OCI-LY1 (cell line): ENCODE data around the gene MSL3B.

Experiments
- H2AFZ ChIP-seq: fragments of 200-600 bp; sonication (generic), shearing (Covaris generic); 2 replicates; pipeline ENCODE4 v1.6.0; 2014; ENCODE audit warnings: antibody characterized with exemption, mild to moderate bottlenecking, low read length
- H3F3A ChIP-seq: fragments of 200-600 bp; sonication (generic), shearing (Covaris generic); 2 replicates; pipeline ENCODE4 v1.6.0; 2014; ENCODE audit warnings: mild to moderate bottlenecking, antibody characterized with exemption, low read length, moderate library complexity; ENCODE audit not compliant: insufficient read depth
- H3K27ac ChIP-seq: fragments of 200-600 bp; sonication (generic); 2 replicates; pipeline ENCODE4 v1.5.1; 2014; ENCODE audit warnings: low read length, mixed run types, mild to moderate bottlenecking, low read depth; ENCODE audit not compliant: poor library complexity, severe bottlenecking
- H3K27me3 ChIP-seq: fragments of 200-600 bp; sonication (generic); 2 replicates; pipeline ENCODE4 v1.6.0; 2014; ENCODE audit warnings: antibody characterized with exemption, mild to moderate bottlenecking, low read length, moderate library complexity; ENCODE audit not compliant: insufficient read depth
- H3K36me3 ChIP-seq: fragments of 200-600 bp; sonication (generic); 2 replicates; pipeline ENCODE4 v1.6.1; 2014; ENCODE audit warnings: mild to moderate bottlenecking, antibody characterized with exemption, low read length, moderate library complexity, mixed read lengths; ENCODE audit not compliant: insufficient read depth
- H3K4me1 ChIP-seq: fragments of 200-600 bp; sonication (generic); 2 replicates; pipeline ENCODE4 v1.5.1; 2014; ENCODE audit warnings: mild to moderate bottlenecking, low read length, moderate library complexity; ENCODE audit not compliant: insufficient read depth, severe bottlenecking
- H3K4me2 ChIP-seq: fragments of 200-600 bp; sonication (generic), shearing (Covaris generic); 2 replicates; pipeline ENCODE4 v1.6.1; 2014; ENCODE audit warnings: low read length
- H3K4me3 ChIP-seq: fragments of 200-600 bp; sonication (generic); 2 replicates; pipeline ENCODE4 v1.5.1; 2014; ENCODE audit warnings: low read length, low read depth, mild to moderate bottlenecking, mixed read lengths; ENCODE audit not compliant: poor library complexity, severe bottlenecking
- H3K79me2 ChIP-seq: fragments of 200-600 bp; shearing (Covaris generic); 2 replicates; pipeline ENCODE4 v1.6.1; 2016; ENCODE audit warnings: mixed run types, low read length, mixed read lengths; ENCODE audit not compliant: insufficient read depth
- H3K9ac ChIP-seq: fragments of 200-600 bp; sonication (generic), shearing (Covaris generic); 2 replicates; pipeline ENCODE4 v1.6.1; 2014; ENCODE audit warnings: mild to moderate bottlenecking, low read length, mixed read lengths
- H3K9me2 ChIP-seq: fragments of 200-600 bp; sonication (generic), shearing (Covaris generic); 2 replicates; pipeline ENCODE4 v1.6.1; 2014; ENCODE audit warnings: low read depth, mild to moderate bottlenecking, low read length, mixed read lengths
- H3K9me3 ChIP-seq: fragments of 200-600 bp; shearing (Covaris generic); 2 replicates; pipeline ENCODE4 v1.6.1; 2014; ENCODE audit warnings: low read length, mixed read lengths
- H4K20me1 ChIP-seq: fragments of 200-600 bp; sonication (generic), shearing (Covaris generic); 2 replicates; pipeline ENCODE4 v1.6.0; 2016; ENCODE audit warnings: mild to moderate bottlenecking, low read length; ENCODE audit not compliant: insufficient read depth
- CTCF ChIP-seq: fragments of 200-600 bp; sonication (generic), shearing (Covaris generic); IDR thresholded peaks from 2 replicates; pipeline ENCODE4 v1.5.1; 2017; ENCODE audit warnings: mild to moderate bottlenecking, antibody characterized with exemption, low read length, moderate library complexity, mixed read lengths
- EZH2 ChIP-seq: fragments of 200-600 bp; sonication (generic), shearing (Covaris generic); IDR thresholded peaks from 2 replicates; pipeline ENCODE4 v1.8.0; 2017; ENCODE audit warnings: borderline replicate concordance, mixed run types, mild to moderate bottlenecking, antibody characterized with exemption, low read length, moderate library complexity, mixed read lengths

The MSL3B gene

GRCh38 chr2:233836359-233836758 lies 31.8 kb downstream of the MSL3B start:
- Histone ChIP-seq H3K9ac (no peak overlapping the region), H3K36me3 (peaks cover 75% of the 10 kb centered on the region), H3K4me1 (peaks cover 19% of the 10 kb centered on the region), H3K9me2 (no peaks in the 10 kb centered on the region), H4K20me1 (no peaks in the 10 kb centered on the region), H3K9me3 (no peaks in the 10 kb centered on the region), H3K4me2 (no peak overlapping the region), H3K4me3 (no peak overlapping the region), H3K27ac (no peak overlapping the region), H3K27me3 (no peaks in the 10 kb centered on the region), H2AFZ (no peak overlapping the region), H3F3A (no peaks in the 10 kb centered on the region), H3K79me2 (peaks cover 38% of the 10 kb centered on the region)
- no peak for TF ChIP-seq CTCF
- TF ChIP-seq EZH2, result no peak

- Histone ChIP-seq H3K79me2 (peaks cover 30% of the 10 kb centered on the region), H3K4me1 (peaks cover 27% of the 10 kb centered on the region), H3K36me3 (peaks cover 67% of the 10 kb centered on the region), H3K27ac (no peak overlapping the region), H3K4me2 (no peak overlapping the region), H3K9me2 (no peaks in the 10 kb centered on the region), H3K27me3 (no peaks in the 10 kb centered on the region), H3K9me3 (no peaks in the 10 kb centered on the region), H4K20me1 (no peaks in the 10 kb centered on the region), H3K4me3 (no peak overlapping the region), H2AFZ (no peak overlapping the region), H3F3A (no peaks in the 10 kb centered on the region), H3K9ac (no peak overlapping the region)
- TF ChIP-seq CTCF, result no peak
- TF ChIP-seq EZH2, result no peak
These were observed 32.7 kb downstream of the MSL3B start for GRCh38 chr2:233835230-233836186.

- H3K9me3 ChIP-seq, result no peaks in the 10 kb centered on the region
- H3K4me2 ChIP-seq, result no peak overlapping the region
- H3K27ac ChIP-seq, result peak overlapping the region; percentile 3
- peaks cover 9% of the 10 kb centered on the region for H3K79me2 ChIP-seq
- H3K4me3 ChIP-seq, result no peak overlapping the region
- H2AFZ ChIP-seq, result no peak overlapping the region
- TF ChIP-seq CTCF (no peak), EZH2 (no peak)
- H3K9me2 ChIP-seq, result no peaks in the 10 kb centered on the region
- no peaks in the 10 kb centered on the region for H3F3A ChIP-seq
- H3K27me3 ChIP-seq, result no peaks in the 10 kb centered on the region
- peaks cover 45% of the 10 kb centered on the region for H3K36me3 ChIP-seq
- no peak overlapping the region for H3K9ac ChIP-seq
- H3K4me1 ChIP-seq, result peaks cover 23% of the 10 kb centered on the region
- no peaks in the 10 kb centered on the region for H4K20me1 ChIP-seq
These were observed 34.8 kb downstream of the MSL3B start for GRCh38 chr2:233833345-233833744.
